ENCODE data around the gene GRIK4.

Gene GRIK4

GRCh38 chr11:120811199-120811598 is 299.7 kb downstream of the GRIK4 start:
- no peak overlapping the region for H3K27ac ChIP-seq (ENCODE audit: low read depth, low read length)
- H3K36me3 ChIP-seq (ENCODE audit: control insufficient read depth, low read length), result no peaks in the 10 kb centered on the region
- H3K27me3 ChIP-seq (ENCODE audit: control insufficient read depth, low read length), result no peaks in the 10 kb centered on the region
- no peaks in the 10 kb centered on the region for H3K79me2 ChIP-seq (ENCODE audit: control insufficient read depth, low read length)
- no peaks in the 10 kb centered on the region for H4K20me1 ChIP-seq (ENCODE audit: control insufficient read depth, insufficient read depth, low read depth, low read length)
- H3F3A ChIP-seq (ENCODE audit: control insufficient read depth, insufficient read depth), result no peaks in the 10 kb centered on the region
- no peaks in the 10 kb centered on the region for H3K9me2 ChIP-seq (replicated peaks; ENCODE audit: control insufficient read depth, low read length)
- no peak overlapping the region for H3K4me2 ChIP-seq (ENCODE audit: low read length)
- H3K4me3 ChIP-seq (ENCODE audit: low read length), result no peak overlapping the region
- TF ChIP-seq EZH2phosphoT487 (IDR thresholded peaks at IDR 0.05; ENCODE audit: borderline replicate concordance, low read length), result no peak
- TF ChIP-seq CTCF (IDR thresholded peaks at IDR 0.05; ENCODE audit: low read depth, low read length, poor library complexity, severe bottlenecking), result no peak
- no peaks in the 10 kb centered on the region for H3K9me3 ChIP-seq (ENCODE audit: control insufficient read depth, insufficient read depth, low read length)
- no peaks in the 10 kb centered on the region for H3K4me1 ChIP-seq (ENCODE audit: control insufficient read depth, low read length)

- H3K4me2 ChIP-seq (ENCODE audit: low read length), result no peak overlapping the region
- no peak overlapping the region for H3K4me3 ChIP-seq (ENCODE audit: low read length)
- H3K79me2 ChIP-seq (ENCODE audit: control insufficient read depth, low read length), result no peaks in the 10 kb centered on the region
- H3K4me1 ChIP-seq (ENCODE audit: control insufficient read depth, low read length), result no peaks in the 10 kb centered on the region
- H4K20me1 ChIP-seq (ENCODE audit: control insufficient read depth, insufficient read depth, low read depth, low read length), result no peaks in the 10 kb centered on the region
- no peaks in the 10 kb centered on the region for H3K27me3 ChIP-seq (ENCODE audit: control insufficient read depth, low read length)
- H3F3A ChIP-seq (ENCODE audit: control insufficient read depth, insufficient read depth), result no peaks in the 10 kb centered on the region
- TF ChIP-seq EZH2phosphoT487 (IDR thresholded peaks at IDR 0.05; ENCODE audit: borderline replicate concordance, low read length), result no peak
- no peak for TF ChIP-seq CTCF (IDR thresholded peaks at IDR 0.05; ENCODE audit: low read depth, low read length, poor library complexity, severe bottlenecking)
- H3K27ac ChIP-seq (ENCODE audit: low read depth, low read length), result no peak overlapping the region
- no peaks in the 10 kb centered on the region for H3K9me2 ChIP-seq (replicated peaks; ENCODE audit: control insufficient read depth, low read length)
- H3K9me3 ChIP-seq (ENCODE audit: control insufficient read depth, insufficient read depth, low read length), result no peaks in the 10 kb centered on the region
- no peaks in the 10 kb centered on the region for H3K36me3 ChIP-seq (ENCODE audit: control insufficient read depth, low read length)
These were observed 300.2 kb downstream of the GRIK4 start for GRCh38 chr11:120811731-120812130.

- Histone ChIP-seq H3K79me2 (ENCODE audit: control insufficient read depth, low read length) (no peaks in the 10 kb centered on the region), H3K4me3 (ENCODE audit: low read length) (no peak overlapping the region)
These were observed 303.2 kb downstream of the GRIK4 start for GRCh38 chr11:120814531-120815318.

More at GRCh38 chr11:120814531-120815318, 303.2 kb downstream of the GRIK4 start:
- H3K4me1 ChIP-seq (ENCODE audit: control insufficient read depth, low read length), result no peaks in the 10 kb centered on the region
- H3K9me2 ChIP-seq (replicated peaks; ENCODE audit: control insufficient read depth, low read length), result no peaks in the 10 kb centered on the region
- no peaks in the 10 kb centered on the region for H3F3A ChIP-seq (ENCODE audit: control insufficient read depth, insufficient read depth)
- no peak for TF ChIP-seq EZH2phosphoT487 (IDR thresholded peaks at IDR 0.05; ENCODE audit: borderline replicate concordance, low read length)
- TF ChIP-seq CTCF (IDR thresholded peaks at IDR 0.05; ENCODE audit: low read depth, low read length, poor library complexity, severe bottlenecking), result no peak
- H3K9me3 ChIP-seq (ENCODE audit: control insufficient read depth, insufficient read depth, low read length), result no peaks in the 10 kb centered on the region
- peaks cover 14% of the 10 kb centered on the region for H3K27me3 ChIP-seq (ENCODE audit: control insufficient read depth, low read length)
- no peak overlapping the region for H3K4me2 ChIP-seq (ENCODE audit: low read length)
- H4K20me1 ChIP-seq (ENCODE audit: control insufficient read depth, insufficient read depth, low read depth, low read length), result no peaks in the 10 kb centered on the region
- H3K36me3 ChIP-seq (ENCODE audit: control insufficient read depth, low read length), result no peaks in the 10 kb centered on the region
- no peak overlapping the region for H3K27ac ChIP-seq (ENCODE audit: low read depth, low read length)

All from DOHH2 (cell line).